Left ventricle myocardium superior (tissue), 1 donor: ENCODE measurements around the gene ZNF134. TPM values are rescaled to one million over a fixed set of nuclear protein-coding genes. Genes with fewer than 3 reads are reported as not detected.

Source experiments
- total RNA-seq: library from RNA; stranded (reverse); fragmentation: NEBNext Ultra II Directional; extraction: Animal tissue kit (Norgen Biotek cat#: 25700); gene quantifications from one replicate; pipeline ENCODE4 v1.2.1, GENCODE V29; 2021
- donor health status: DM: no; HTN: yes; CAD: no; lungs with severe emphysema.

The ZNF134 gene
- total RNA-seq, 1 donor from 2014 or later: 12.9 TPM

Other genes starting within 250 kb of the ZNF134 start
- gene ZNF548, start 224.4 kb upstream of the ZNF134 start, total RNA-seq: 17.8 TPM
- 8.8 TPM for gene ZNF17, start 203.1 kb upstream of the ZNF134 start, total RNA-seq
- gene ZNF749, start 178.9 kb upstream of the ZNF134 start, total RNA-seq: 3.3 TPM
- 4.1 TPM for gene VN1R1, start 157.1 kb upstream of the ZNF134 start, total RNA-seq
- gene ZNF772, start 136.7 kb upstream of the ZNF134 start, total RNA-seq: 24.0 TPM
- gene ZNF419, start 126.5 kb upstream of the ZNF134 start, total RNA-seq: 9.1 TPM
- gene ZNF773, start 114.3 kb upstream of the ZNF134 start, total RNA-seq: 6.0 TPM
- 4.1 TPM for gene ZNF549, start 86.9 kb upstream of the ZNF134 start, total RNA-seq
- 8.4 TPM for gene ZNF550, start 54.4 kb upstream of the ZNF134 start, total RNA-seq
- 4.8 TPM for gene ZNF416, start 35.3 kb upstream of the ZNF134 start, total RNA-seq
- 4.1 TPM for gene ZIK1, start 30.1 kb upstream of the ZNF134 start, total RNA-seq
- 3.9 TPM for gene ZNF530, start 14.4 kb upstream of the ZNF134 start, total RNA-seq
- gene ZNF211, start 18.9 kb downstream of the ZNF134 start, total RNA-seq: 11.1 TPM
- not detected for gene ZSCAN4, start 54.7 kb downstream of the ZNF134 start, total RNA-seq
- 3.1 TPM for gene ZNF551, start 67.7 kb downstream of the ZNF134 start, total RNA-seq
- gene ZNF154, start 95.0 kb downstream of the ZNF134 start, total RNA-seq: 3.5 TPM
- 6.7 TPM for gene ZNF671, start 113.4 kb downstream of the ZNF134 start, total RNA-seq
- gene ZNF776, start 132.6 kb downstream of the ZNF134 start, total RNA-seq: 15.9 TPM
- gene ZNF586, start 155.4 kb downstream of the ZNF134 start, total RNA-seq: 8.9 TPM
- 5.5 TPM for gene ZNF552, start 200.7 kb downstream of the ZNF134 start, total RNA-seq
- gene ZNF587B, start 216.1 kb downstream of the ZNF134 start, total RNA-seq: 5.6 TPM
- gene ZNF587, start 235.6 kb downstream of the ZNF134 start, total RNA-seq: 17.7 TPM